Dermis blood vessel endothelial cell (primary cell): ENCODE data around the gene CNTN5. TPM values are rescaled to one million over a fixed set of nuclear protein-coding genes. Genes with fewer than 3 reads are reported as not detected.

ENCODE experiments used
- DNase-seq: peaks from one replicate; pipeline ENCODE4 v3.0.0; 2010
- total RNA-seq: library from RNA; depleted of rRNA; stranded (reverse); fragments of >200 nt; gene quantifications from 2 replicates; pipeline ENCODE4 v1.2.3, GENCODE V29; 2014

CNTN5 gene
- total RNA-seq, 1 donor from 2014 or later = not detected

DNA sequence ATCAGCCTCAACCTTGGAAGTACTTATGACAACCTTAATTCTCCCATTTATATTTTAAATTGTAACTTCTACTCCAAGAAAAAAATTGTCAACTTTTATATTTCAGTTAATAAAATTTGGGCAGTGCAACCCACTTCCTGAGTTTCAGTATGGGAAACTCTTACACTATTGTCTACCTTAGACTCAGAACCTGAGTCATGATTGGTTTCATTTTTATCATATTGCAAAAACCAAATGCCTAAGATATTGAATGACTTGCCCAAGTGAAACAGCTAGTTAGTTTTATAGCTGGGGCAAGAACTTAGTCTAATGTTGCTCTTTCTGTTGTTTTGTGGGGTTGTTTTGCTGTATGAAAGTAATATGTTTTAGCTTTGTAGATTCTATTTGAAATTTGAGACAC, 1332.3 kb downstream of the CNTN5 start:
- DNase-seq = no peak

DNA sequence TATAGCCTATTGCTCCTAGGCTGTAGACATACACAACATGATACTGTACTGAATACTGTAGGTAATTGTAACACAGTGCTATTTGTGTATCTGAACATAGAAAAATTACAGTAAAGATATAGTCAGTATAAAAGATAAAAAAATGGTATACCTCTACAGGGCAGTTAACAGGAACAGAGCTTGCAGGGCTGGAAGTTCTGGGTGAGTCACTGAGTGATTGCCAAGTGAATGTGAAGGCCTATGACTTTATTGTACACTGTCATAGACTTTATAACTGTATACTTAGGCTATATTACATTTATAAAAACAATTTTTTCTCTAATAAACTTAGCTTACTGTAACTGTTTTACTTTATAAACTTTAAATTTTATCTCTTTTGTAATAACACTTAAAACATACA, 1334.0 kb downstream of the CNTN5 start:
- DNase-seq = no peak

DNA sequence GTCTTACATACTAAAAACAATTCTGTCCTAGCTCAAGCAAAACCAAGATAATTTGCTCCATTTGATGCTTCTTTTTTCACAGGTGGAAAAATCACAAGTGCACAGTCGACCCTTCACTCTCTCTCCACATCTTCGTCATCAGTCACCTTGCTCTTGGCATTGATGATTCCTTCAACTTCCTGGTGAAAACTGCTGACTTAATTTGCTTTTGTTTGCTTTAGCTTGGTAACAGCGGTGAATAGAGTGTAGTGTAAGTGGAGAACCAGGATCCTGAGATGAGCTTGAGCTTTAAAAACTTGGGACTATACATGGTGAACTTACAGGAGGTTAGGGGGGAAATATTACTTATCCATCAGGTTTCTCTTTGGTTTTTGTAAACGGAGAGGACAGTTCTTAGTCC, 1335.3 kb downstream of the CNTN5 start:
- no peak for DNase-seq

DNA sequence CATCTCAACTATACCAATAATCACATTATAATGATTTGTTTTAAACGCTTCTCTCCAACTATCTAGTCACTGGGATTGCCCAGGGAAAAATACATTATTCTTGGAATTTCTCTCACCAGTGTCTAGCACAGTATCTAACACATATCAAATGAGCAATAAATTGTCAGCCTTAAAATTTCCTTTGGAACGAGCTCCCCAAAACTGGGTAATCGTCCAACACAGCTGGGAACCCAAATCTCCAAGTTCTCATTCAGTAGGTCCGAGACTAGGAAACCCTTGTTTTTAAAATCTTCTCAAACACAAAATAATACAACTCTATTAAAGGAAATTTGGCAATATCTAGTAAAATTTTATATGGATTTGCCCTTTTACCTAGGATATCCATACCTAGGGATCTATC, 1338.5 kb downstream of the CNTN5 start:
- DNase-seq = no peak

DNA sequence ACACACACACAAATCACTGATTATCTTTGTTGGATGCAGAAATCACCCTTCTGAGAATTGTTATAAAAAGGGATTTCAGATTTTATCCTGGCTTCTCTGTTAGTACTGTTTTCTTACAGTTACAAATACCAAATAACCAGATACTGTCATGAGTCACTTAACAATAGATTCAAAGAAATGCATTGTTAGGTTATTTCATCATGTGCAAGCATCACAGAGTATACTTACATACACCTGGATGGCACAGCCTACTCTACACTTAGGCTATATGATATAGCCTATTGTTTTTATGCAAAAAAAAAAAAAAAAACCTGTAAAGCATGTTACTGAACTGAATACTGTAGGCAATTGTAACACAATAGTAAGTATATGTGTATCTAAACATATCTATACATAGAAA, 1347.1 kb downstream of the CNTN5 start:
- no peak for DNase-seq

DNA sequence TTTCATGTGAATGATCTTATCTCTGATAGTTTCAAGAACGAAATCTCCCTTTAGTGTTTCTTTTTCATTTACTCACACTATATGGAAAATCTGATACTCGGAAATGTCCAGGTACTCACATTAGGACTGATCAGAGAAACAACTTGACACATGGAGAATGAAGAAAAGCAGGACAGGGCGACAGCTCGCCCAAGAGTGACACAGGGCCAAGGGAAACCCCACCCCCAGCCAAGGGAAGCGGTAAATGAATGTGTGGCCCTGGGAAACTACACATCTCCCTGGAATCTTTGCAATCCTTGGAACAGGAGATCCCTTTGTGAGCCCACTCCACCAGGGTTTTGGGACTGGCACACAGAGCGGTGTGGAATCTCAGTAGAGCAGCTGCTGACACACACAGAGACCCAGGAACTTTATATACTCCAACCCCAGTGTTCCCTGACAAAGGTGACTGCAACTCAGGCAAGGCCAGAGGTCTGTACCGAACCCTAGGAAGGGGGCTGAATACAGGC, 1362.7 kb downstream of the CNTN5 start:
- no peak for DNase-seq

DNA sequence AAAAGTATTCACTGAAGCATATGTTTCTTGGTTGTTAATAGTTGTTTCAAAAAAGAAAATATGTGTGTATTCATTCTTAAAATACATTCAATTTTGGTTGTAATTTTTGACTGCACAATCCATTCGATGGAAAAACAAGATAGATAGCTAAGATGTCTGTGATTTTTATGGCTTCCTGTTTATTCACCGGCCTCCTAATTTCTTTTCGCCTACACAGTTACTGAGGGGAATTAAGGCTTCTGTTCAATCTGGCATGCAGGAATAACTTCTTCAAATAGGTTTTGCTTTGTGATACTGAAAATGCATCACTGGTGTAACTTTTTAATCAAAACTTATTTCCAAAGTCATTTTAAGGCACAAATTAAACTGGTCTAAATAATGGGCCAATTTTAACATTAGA, 1375.5 kb downstream of the CNTN5 start:
- DNase-seq = no peak

DNA sequence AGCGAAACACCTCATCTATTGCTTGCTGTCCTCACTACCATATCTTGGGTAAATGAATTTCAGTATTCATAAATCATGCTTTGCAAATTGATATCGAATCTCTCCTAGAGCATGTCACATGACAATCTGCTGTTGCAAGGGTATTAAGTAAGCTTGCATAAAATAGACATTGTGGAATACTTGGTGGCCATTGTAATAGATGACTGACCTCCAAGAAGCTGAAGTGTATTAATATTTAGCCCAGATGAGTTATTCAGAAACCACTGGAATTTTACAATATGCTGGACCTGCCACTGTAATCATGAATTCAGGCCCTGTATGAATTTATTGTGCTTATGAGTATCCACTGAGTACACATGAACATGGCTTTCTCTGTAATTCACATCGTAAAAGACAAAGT, 1376.7 kb downstream of the CNTN5 start:
- DNase-seq = no peak

DNA sequence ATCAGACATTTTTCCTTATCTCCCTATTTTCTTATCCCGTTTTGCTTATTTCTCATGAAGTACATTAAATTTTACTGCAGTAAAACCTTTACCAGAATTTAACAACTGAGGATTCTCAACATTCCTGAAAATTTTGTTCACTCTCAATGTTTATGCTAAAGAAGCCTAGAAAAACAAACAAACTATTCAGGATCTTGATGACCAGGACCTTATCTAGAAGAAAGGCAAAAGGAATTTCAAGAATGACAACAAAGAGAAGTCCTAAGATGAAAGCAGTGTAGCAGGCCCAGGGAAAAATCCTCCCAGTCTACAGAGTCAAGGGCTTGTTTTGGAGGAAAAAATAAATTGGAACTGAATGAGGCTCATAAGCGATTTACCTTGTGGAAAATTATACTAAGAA, 1383.1 kb downstream of the CNTN5 start:
- no peak for DNase-seq

DNA sequence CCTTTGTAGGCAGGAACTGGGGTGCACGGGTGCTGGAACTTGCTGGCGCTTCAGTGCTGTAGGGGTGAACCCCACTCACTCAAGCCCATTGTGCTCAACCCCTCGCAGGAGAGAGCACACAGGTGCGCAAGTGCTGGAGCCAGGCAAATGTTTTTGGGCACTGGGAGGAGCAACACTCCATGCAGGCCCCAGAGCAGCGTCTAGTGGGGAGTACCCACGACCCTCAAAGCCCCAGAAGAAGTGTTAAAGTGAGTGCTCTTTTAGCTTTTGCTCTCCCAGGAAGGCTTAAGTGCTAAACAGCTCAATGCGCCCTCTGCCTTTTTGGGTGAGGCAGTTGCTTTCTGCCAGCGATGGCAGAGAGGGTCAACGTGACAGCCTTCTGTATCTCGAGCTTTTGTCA, 1384.2 kb downstream of the CNTN5 start:
- DNase-seq = no peak
